Adipose tissue (tissue), 3 donors: Measurements from ENCODE around the gene SLC25A15. TPM values are rescaled to one million over a fixed set of nuclear protein-coding genes. Genes with fewer than 3 reads are reported as not detected.
"Not testable (repeated sequence)": the region's sequence is repeated elsewhere in the genome, so short reads cannot be mapped to it uniquely, and the experiment has no call there.

ENCODE experiments used
- H3K27ac ChIP-seq: one replicate; pipeline ENCODE4 v1.5.1; 2013; ENCODE audit warnings: low read depth, low read length
- WGBS, 3 donors: extraction: QIAGEN DNeasy Blood & Tissue Kit; methylation state at CpG; one replicate each; pipeline ENCODE4 v1.1.7; 2013; 5-methylcytosine and 5-hydroxymethylcytosine counted together
- polyA plus RNA-seq, 3 donors: library from polyadenylated mRNA; stranded (reverse); fragments of 200-250 nt; gene quantifications; one replicate each; pipeline ENCODE4 v1.2.3, GENCODE V29; 2013
- donor health status: healthy with polysubstance abuse.
- donor health status: Bipolar disorder and iron deficiency.
- donor health status: healthy.

SLC25A15 gene
- polyA plus RNA-seq, 3 donors, result 2.2 to 30.7 (median 3.7) TPM

DNA sequence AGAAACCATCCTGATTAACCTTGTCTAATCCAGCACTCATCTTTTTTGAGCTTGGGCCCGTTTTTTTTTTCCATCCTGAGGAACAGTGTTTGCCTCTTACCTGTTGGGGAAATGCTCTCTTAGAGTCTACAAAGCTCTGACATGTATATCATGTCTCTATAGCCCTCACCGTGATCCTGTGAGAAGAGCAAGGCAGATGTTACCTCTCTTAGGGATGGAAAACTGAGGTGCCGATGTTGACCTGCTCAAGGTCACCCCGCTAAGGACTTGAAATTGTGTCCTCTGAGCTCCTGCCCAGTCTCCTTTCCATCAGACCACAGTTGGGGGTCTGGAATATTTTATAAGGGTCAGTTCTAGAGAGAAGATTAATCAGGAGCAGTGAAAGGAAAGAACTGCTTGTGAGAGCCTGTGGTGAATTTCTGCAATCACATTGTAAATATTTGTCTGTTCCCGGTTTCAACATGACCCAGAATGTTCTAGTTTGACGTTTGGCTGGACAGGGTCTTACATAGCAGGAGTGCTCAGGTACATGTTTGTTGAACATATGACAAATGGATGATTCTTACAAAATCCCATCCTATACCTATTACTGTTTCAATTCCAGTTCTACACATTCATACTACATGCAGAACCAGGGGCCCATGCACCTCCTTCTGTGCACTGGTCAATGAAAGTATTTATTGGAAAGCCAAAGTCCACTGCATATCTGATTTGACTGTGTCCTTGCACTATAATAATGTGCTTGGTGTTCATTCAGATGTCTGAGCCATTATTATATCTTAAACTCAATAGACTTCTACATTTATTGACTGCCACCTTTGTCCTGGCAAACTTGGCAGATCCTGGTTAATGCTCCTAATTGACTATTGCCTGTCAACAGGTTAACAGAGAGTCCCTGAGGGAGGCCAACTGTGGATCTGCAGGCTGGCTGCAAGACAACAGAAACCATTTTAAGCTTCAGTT, 12.1 kb downstream of the SLC25A15 start:
- no peak overlapping the region for H3K27ac ChIP-seq
- WGBS, 3 donors, result 36 to 89% (median 87%) methylated on average over 6 of the region's 6 CpGs

DNA sequence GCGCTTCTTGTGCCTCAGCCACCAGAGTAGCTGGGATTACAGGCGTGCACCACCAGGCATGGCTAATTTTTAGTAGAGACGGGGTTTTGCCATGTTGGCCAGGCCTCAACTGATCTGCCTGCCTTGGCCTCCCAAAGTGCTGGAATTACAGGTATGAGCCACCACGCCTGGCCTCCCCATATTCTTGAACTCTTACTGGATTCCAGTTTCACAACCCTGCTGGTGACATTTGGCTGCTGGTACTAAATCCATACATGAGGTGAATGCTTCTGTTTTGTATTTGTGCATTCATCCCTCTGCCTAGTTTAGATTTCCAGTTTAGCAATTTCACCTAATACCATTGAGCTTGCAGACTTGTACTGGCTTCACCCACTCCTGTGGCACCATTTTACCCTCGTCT, 13.9 kb downstream of the SLC25A15 start:
- H3K27ac ChIP-seq, result no peak overlapping the region
- 94 to 98% (median 96%) methylated on average over 5 of the region's 5 CpGs for WGBS, 3 donors

DNA sequence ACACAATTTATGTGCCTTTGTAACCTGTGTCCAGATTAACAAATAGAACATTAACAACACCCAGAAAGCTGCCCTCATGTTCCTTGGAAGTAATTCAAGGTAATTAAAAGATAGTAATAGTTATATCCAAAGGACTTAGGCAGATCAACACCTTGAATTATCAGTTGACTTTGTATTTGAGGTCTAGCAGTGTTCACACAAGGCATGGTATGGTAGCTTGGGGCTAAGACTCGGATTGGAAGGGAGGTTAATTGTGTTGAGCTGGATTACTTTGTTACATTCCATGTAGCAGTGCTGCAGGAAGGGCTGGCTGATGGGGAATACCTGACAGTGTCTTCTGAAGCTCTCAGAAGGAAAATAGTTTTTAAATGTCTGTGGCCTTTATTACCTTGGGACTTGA, 16.8 kb downstream of the SLC25A15 start:
- no peak overlapping the region for H3K27ac ChIP-seq
- 60 to 95% (median 76%) methylated on average over 1 of the region's 1 CpG for WGBS, 3 donors

DNA sequence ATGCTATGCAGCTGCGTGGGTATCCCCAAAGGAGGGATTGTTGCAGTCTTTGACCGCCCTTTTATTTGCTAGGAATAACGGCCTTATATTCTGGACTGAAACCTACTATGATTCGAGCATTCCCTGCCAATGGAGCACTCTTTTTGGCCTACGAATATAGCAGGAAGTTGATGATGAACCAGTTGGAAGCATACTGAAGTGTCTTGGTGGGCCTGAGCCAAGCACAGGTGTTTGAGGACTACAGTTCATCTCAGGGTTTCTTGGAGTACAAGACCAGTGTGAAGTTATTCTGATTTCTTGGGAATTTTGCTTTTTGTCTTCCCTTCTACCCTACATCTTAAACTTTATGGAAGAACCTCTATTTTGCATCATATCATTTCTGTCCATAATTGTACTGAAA, 20.1 kb downstream of the SLC25A15 start:
- H3K27ac ChIP-seq, result no peak overlapping the region
- WGBS, 3 donors, result 91 to 95% (median 93%) methylated on average over 5 of the region's 5 CpGs

DNA sequence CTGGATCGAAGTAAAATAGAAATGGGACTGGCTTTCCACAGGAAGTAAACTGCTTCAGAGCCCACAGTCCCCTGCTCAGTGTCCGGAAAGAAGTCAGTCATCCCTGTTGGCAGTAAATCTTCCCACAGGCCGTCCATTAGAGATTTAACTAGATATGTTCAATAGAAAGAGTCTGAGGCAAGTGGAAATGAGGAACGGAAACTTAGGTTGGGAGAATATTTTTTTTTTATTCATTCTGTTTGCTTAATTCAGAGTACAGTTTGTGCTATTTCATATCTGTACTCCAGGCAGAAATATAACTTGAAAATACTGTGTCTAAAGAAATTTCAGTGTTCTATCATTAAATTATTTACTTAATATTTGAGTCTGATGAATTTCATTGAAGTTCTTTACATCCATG, 22.7 kb downstream of the SLC25A15 start:
- no peak overlapping the region for H3K27ac ChIP-seq
- WGBS, 3 donors, result 69 to 75% (median 72%) methylated on average over 4 of the region's 4 CpGs

DNA sequence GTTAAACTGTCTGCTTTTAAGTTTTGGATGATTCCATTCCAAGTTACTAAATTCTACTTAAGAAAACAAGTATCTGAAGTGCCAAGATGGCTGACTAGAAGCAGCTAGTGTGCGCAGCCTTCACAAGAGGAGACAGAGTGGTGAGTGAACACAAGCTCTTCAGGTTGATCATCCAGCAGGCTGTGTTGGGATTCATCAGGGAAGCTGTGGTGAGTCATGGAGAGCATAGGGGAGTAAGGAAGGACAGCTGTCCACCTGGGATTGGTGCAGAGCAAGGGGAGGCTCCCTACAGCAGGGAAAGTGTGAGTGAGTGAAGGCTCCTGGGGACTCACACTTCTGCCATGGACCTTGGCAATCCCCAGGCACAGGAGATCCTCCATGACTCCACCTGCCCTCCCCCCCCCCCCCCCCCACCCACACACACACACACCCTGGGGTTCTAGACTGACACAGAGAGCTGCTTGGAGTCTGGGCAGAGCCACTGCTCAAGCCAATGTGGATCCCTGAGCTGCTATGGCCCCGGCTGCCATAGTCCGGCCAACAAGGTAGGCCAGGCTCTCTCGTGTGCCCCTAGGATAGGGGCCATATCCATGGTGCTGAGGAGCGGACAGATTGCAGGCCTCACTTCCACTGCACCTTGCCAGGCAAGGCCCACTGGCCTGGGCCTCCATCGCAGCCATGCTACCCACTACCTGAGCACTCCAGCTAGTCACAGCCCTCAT, 23.5 kb downstream of the SLC25A15 start:
- H3K27ac ChIP-seq, result no peak overlapping the region
- WGBS, 3 donors, result 97 to 98% (median 98%) methylated on average over 6 of the region's 6 CpGs

DNA sequence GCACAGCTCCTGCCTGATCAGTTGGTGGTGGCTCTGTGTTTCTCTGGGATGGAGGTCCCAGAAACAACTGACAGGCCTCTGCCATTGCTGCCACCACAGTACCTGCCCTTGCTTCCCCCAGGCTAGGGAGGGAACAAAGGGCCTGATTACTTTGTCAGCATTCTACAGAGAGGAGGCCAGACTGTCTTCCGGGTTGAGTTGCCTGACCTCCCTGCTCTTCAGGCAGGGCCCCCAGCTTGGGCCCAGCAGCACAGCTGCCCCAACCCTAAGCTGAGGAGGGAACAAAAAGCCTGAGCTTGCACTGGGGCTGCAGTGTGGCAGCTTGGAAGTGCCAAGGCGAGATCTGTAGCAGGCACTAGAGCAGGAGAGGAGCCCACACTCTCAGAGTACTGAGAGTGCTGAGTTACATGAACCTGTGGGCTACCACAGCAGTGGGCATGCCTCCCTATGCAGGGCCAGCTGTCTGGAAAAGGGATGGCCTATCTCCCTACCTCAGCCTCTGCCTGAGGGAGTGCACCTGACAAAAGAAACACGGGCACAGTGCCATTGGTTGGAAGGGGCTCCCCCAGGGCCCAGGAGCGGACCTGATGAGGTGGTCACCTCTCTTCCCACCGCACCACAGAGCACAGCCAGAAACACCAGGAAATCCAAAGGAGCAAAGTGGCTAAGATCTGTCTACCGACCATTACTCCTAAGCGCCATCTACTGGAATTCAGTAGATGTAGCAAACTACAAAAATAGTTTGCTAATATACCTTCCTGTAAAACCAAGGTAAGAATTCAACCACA, 24.4 kb downstream of the SLC25A15 start:
- 61 to 86% (median 82%) methylated on average over 7 of the region's 7 CpGs for whole genome bisulfite sequencing, 3 donors
- H3K27ac ChIP-seq, result no peak overlapping the region

DNA sequence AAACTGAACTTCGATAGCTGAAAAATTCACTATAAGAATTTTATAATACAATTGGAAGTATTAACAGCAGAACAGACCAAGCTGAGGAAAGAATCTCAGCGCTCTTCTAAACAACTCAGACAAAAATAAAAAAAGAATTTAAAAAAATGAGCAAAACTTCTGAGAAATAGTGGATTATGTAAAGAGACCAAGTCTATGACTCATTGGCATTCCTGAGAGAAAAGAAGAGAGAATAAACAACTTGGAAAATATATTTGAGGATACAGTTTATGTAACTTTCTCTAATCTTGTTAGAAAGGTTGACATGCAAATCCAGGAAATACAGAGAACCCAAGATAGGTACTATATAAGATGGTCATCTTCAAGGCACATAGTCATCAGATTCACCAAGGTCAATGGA, 25.4 kb downstream of the SLC25A15 start:
- WGBS, 3 donors, result 97 to 100% (median 99%) methylated on average over 2 of the region's 2 CpGs

DNA sequence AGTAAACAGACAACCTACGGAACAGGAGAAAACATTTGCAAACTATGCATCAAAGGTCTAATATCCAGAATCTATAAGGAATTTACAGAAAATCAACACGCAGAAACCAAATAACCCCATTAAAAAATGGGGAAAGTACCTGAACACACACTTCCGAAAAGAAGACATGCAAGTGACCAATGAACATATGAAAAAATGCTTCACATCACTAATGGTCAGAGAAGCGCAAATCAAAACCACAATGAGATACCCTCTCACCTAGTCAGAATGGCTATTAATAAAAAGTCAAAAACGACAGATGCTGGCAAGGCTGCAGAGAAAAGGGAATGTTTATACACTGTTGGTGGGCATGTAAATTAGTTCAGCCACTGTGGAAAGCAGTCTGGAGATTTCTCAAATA, 29.5 kb downstream of the SLC25A15 start:
- no peak overlapping the region for H3K27ac ChIP-seq
- 79 to 92% (median 90%) methylated on average over 5 of the region's 5 CpGs for WGBS, 3 donors

More for the DNA sequence above, 25.4 kb downstream of the SLC25A15 start:
- no peak overlapping the region for H3K27ac ChIP-seq

DNA sequence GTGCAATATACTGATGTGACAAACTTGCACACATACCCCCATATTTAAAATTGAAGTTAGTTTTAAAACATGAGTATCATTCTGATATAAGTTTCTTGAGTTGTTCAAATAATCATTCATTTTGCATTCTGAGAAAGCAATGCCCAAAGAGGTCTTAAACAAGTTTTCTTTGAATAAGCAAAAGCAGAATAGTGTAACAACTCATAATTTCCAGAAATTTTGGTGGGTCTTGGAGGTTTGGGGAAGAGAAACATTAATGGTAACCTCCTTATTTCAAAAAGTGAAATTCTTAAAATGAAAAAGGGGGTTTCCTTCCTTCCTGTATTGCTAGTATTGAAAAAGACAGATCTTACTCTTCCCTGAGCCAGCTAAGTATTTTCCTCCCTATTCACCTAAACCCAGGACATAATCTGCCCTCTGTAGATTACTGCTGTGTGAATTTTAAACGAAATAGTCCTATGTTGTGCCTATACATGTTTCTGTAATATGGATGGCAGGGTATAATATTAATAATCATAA, 30.4 kb downstream of the SLC25A15 start:
- 76 to 89% (median 84%) methylated on average over 1 of the region's 1 CpG for WGBS, 3 donors

DNA sequence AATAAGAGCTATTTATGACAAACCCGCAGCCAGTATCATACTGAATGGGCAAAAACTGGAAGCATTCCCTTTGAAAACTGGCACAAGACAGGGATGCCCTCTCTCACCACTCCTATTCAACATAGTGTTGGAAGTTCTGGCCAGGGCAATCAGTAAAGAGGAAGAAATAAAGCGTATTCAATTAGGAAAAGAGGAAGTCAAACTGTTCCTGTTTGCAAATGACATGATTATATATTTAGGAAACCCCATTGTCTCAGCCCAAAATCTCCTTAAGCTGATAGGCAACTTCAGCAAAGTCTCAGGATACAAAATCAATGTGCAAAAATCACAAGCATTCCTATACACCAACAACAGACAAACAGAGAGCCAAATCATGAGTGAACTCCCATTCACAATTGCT, 50.3 kb downstream of the SLC25A15 start:
- 52 to 78% (median 67%) methylated on average over 2 of the region's 2 CpGs for WGBS, 3 donors
- not testable (repeated sequence) for H3K27ac ChIP-seq

More for the DNA sequence above, 30.4 kb downstream of the SLC25A15 start:
- H3K27ac ChIP-seq, result no peak overlapping the region

DNA sequence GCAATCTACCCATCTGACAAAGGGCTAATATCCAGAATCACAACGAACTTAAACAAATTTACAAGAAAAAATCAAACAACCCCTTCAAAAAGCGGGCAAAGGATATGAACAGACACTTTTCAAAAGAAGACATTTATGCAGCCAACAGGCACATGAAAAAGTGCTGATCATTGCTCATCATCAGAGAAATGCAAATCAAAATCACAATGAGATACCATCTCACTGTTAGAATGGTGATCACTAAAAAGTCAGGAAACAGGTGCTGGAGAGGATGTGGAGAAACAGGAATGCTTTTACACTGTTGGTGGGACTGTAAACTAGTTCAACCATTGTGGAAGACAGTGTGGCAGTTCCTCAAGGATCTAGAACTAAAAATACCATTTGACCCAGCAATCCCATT, 51.5 kb downstream of the SLC25A15 start:
- H3K27ac ChIP-seq, result not testable (repeated sequence)
- 96 to 97% (median 96%) methylated on average over 2 of the region's 2 CpGs for WGBS, 3 donors

Other genes with a start within 250 kb of the SLC25A15 start
- gene FOXO1, start 123.0 kb upstream of the SLC25A15 start, polyA plus RNA-seq, result 10 to 100 TPM; 10.3 to 33.0 (median 18.0) TPM
- gene MRPS31, start 18.4 kb upstream of the SLC25A15 start, polyA plus RNA-seq, result 10 to 100 TPM; 11.3 to 24.6 (median 16.9) TPM
- gene ELF1, start 229.7 kb downstream of the SLC25A15 start, polyA plus RNA-seq, result 10 to 100 TPM; 26.1 to 36.4 (median 26.8) TPM